Liver (tissue), 9 donors: ENCODE measurements around the gene TRMT10A. TPM values are rescaled to one million over a fixed set of nuclear protein-coding genes. Genes with fewer than 3 reads are reported as not detected.

Experiments
- DNase-seq: peaks from one replicate; pipeline ENCODE4 v3.0.0-alpha.2; 2017; ENCODE audit warnings: low spot score
- H3K27ac ChIP-seq, 2 donors: one replicate each; pipeline ENCODE4 v1.7.0; 2013; ENCODE audit warnings: inconsistent platforms in 2 of 2, low read length in 2 of 2, control low read depth in 1 of 2, low read depth in 1 of 2, mild to moderate bottlenecking in 1 of 2
- H3K27me3 ChIP-seq, 4 donors: one replicate each; pipeline versions ENCODE4 v1.6.1 to v1.7.0; 2013; ENCODE audit warnings: low read length in 3 of 4, inconsistent platforms in 1 of 4, mild to moderate bottlenecking in 1 of 4, moderate library complexity in 1 of 4; ENCODE audit not compliant: control insufficient read depth in 4 of 4, insufficient read depth in 4 of 4
- H3K36me3 ChIP-seq, 4 donors: one replicate each; pipeline versions ENCODE4 v1.6.1 to v1.7.0; 2013; ENCODE audit warnings: low read length in 3 of 4, mild to moderate bottlenecking in 3 of 4, low read depth in 1 of 4, moderate library complexity in 1 of 4; ENCODE audit not compliant: control insufficient read depth in 4 of 4, insufficient read depth in 3 of 4
- H3K4me1 ChIP-seq, 4 donors: one replicate each; pipeline versions ENCODE4 v1.6.1 to v1.7.0; 2013; ENCODE audit warnings: low read length in 3 of 4, mild to moderate bottlenecking in 3 of 4, moderate library complexity in 1 of 4; ENCODE audit not compliant: control insufficient read depth in 4 of 4, insufficient read depth in 4 of 4
- H3K4me3 ChIP-seq, 3 donors: one replicate each; pipeline versions ENCODE4 v1.6.1 to v1.7.0; 2013; ENCODE audit warnings: low read length in 3 of 3, control low read depth in 1 of 3, low read depth in 1 of 3, mild to moderate bottlenecking in 1 of 3
- H3K9ac ChIP-seq, 2 donors: one replicate each; pipeline ENCODE4 v1.7.0; 2013; ENCODE audit warnings: low read length in 2 of 2, mild to moderate bottlenecking in 2 of 2, moderate library complexity in 2 of 2, control low read depth in 1 of 2, low read depth in 1 of 2
- H3K9me3 ChIP-seq, 4 donors: one replicate each; pipeline versions ENCODE4 v1.6.1 to v1.7.0; 2013; ENCODE audit warnings: low read length in 3 of 4; ENCODE audit not compliant: control insufficient read depth in 4 of 4
- FOXA1 ChIP-seq: IDR thresholded peaks from 2 replicates; pipeline ENCODE4 v1.6.1; 2016; ENCODE audit warnings: antibody characterized with exemption
- FOXA2 ChIP-seq: IDR thresholded peaks from 2 replicates; pipeline ENCODE4 v1.6.1; 2016; ENCODE audit warnings: antibody characterized with exemption
- GABPA ChIP-seq, 2 donors: IDR thresholded peaks in 1 of 2; conservative IDR thresholded peaks in 1 of 2; 2 replicates each; pipeline ENCODE4 v1.6.1; 2016; ENCODE audit warnings: antibody characterized with exemption in 2 of 2, mild to moderate bottlenecking in 1 of 2, moderate library complexity in 1 of 2
- HNF4A ChIP-seq, 2 donors: conservative IDR thresholded peaks; 2 replicates each; pipeline ENCODE4 v1.6.1; 2016; ENCODE audit warnings: antibody characterized with exemption in 2 of 2, mild to moderate bottlenecking in 2 of 2
- HNF4G ChIP-seq: IDR thresholded peaks from 2 replicates; pipeline ENCODE4 v1.6.1; 2016; ENCODE audit warnings: antibody characterized with exemption
- RAD21 ChIP-seq, 2 donors: IDR thresholded peaks; 2 replicates each; pipeline ENCODE4 v1.6.1; 2016; ENCODE audit warnings: antibody characterized with exemption in 2 of 2, mild to moderate bottlenecking in 2 of 2
- RXRA ChIP-seq, 2 donors: IDR thresholded peaks; 2 replicates each; pipeline ENCODE4 v1.6.1; 2017 to 2018; ENCODE audit warnings: antibody characterized with exemption in 2 of 2, mild to moderate bottlenecking in 1 of 2
- TAF1 ChIP-seq: conservative IDR thresholded peaks from 2 replicates; pipeline ENCODE4 v1.6.1; 2016; ENCODE audit warnings: antibody characterized with exemption, mild to moderate bottlenecking
- WGBS: extraction: QIAGEN DNeasy Blood & Tissue Kit; methylation state at CpG from one replicate; pipeline ENCODE4 v1.1.7; 2013; 5-methylcytosine and 5-hydroxymethylcytosine counted together
- polyA plus RNA-seq, 2 donors: library from polyadenylated mRNA; stranded (reverse) in 1 of 2; unstranded in 1 of 2; fragments of 200-250 nt in 1 of 2; fragments of >200 nt in 1 of 2; fragmentation: Nextera tagmentation in 1 of 2; extraction: Ambion mirVana in 1 of 2; gene quantifications; one replicate each; pipeline versions ENCODE4 v1.2.1 to v1.2.3, GENCODE V29; 2013 to 2015
- total RNA-seq, 2 donors: library from RNA; depleted of rRNA; stranded (reverse); fragments of >200 nt; gene quantifications; one replicate each; pipeline ENCODE4 v1.2.3, GENCODE V29; 2014
- TF ChIP-seq, protein P1 (sequence below): IDR thresholded peaks from 2 replicates; pipeline ENCODE4 v1.6.1; 2016; ENCODE audit warnings: antibody characterized with exemption, mild to moderate bottlenecking
- TF ChIP-seq, protein P2 (sequence below): IDR thresholded peaks from 2 replicates; pipeline ENCODE4 v1.6.1; 2016; ENCODE audit warnings: antibody characterized with exemption
- donor health status: healthy.
- donor health status: healthy.
- donor health status: healthy.
- donor health status: healthy.
- donor health status: healthy.

The TRMT10A gene
- total and polyA plus RNA-seq, 4 donors: 2.8 to 6.8 (median 3.4) TPM

DNA sequence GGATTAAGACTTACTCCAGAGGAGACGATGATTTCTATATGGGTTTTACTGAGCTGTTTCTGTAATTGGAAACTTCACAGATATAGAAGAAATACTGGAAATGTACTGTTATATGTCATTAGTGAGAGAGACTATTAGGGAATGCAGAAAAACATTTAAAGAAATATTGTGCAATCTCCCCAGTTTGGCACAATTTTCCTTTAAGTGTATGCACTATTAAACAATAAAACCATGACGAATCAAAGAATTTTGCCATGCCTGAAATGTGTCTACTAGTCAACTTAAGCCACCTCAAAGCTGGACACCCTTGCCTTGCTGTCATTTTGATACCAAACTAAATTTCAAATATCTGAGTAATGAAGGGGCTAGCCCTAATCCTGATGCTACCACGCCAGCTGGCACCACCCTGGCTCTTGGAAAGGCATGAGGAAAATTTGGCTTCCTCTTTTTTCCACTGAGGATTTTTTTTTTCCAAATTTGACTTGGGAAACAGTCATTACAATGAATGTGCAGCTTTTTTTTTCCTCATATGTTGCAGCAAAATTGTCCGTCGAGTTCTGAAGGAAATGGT lies 46.9 kb upstream of the TRMT10A start (continued):
- TF ChIP-seq, protein P1, sequence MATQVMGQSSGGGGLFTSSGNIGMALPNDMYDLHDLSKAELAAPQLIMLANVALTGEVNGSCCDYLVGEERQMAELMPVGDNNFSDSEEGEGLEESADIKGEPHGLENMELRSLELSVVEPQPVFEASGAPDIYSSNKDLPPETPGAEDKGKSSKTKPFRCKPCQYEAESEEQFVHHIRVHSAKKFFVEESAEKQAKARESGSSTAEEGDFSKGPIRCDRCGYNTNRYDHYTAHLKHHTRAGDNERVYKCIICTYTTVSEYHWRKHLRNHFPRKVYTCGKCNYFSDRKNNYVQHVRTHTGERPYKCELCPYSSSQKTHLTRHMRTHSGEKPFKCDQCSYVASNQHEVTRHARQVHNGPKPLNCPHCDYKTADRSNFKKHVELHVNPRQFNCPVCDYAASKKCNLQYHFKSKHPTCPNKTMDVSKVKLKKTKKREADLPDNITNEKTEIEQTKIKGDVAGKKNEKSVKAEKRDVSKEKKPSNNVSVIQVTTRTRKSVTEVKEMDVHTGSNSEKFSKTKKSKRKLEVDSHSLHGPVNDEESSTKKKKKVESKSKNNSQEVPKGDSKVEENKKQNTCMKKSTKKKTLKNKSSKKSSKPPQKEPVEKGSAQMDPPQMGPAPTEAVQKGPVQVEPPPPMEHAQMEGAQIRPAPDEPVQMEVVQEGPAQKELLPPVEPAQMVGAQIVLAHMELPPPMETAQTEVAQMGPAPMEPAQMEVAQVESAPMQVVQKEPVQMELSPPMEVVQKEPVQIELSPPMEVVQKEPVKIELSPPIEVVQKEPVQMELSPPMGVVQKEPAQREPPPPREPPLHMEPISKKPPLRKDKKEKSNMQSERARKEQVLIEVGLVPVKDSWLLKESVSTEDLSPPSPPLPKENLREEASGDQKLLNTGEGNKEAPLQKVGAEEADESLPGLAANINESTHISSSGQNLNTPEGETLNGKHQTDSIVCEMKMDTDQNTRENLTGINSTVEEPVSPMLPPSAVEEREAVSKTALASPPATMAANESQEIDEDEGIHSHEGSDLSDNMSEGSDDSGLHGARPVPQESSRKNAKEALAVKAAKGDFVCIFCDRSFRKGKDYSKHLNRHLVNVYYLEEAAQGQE: no peak

DNA sequence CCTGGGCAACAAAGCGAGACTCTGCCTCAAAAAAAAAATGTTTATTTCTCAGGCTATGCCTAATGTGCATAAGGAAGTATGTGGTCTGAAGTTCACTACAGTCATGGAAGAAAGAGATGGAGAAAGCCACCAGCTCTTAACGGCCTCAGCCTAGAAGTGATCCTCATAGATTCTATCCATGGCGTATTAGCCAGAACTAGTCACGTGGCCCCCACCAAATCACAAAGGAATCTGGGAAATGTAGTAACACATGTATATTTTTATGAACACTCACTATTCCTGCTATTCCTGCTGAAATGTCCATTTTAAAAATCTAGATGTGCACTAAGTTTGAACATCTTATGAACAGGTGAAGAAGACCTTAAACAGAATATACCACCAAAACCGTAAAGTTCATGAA lies 44.6 kb upstream of the TRMT10A start:
- Histone ChIP-seq H3K36me3 (peaks cover 9 to 87% (median 63%) of the 10 kb centered on the region in 4 donors), H3K4me3 (no peak overlapping the region), H3K4me1 (no peaks in the 10 kb centered on the region), H3K27me3 (no peaks in the 10 kb centered on the region), H3K9me3 (no peaks in the 10 kb centered on the region), H3K27ac (no peak overlapping the region), H3K9ac (no peak overlapping the region)
- TF ChIP-seq RAD21 (IDR thresholded peaks at IDR 0.05): no peak
- TF ChIP-seq TAF1: no peak
- TF ChIP-seq RXRA (IDR thresholded peaks at IDR 0.05): no peak
- TF ChIP-seq, protein P2, sequence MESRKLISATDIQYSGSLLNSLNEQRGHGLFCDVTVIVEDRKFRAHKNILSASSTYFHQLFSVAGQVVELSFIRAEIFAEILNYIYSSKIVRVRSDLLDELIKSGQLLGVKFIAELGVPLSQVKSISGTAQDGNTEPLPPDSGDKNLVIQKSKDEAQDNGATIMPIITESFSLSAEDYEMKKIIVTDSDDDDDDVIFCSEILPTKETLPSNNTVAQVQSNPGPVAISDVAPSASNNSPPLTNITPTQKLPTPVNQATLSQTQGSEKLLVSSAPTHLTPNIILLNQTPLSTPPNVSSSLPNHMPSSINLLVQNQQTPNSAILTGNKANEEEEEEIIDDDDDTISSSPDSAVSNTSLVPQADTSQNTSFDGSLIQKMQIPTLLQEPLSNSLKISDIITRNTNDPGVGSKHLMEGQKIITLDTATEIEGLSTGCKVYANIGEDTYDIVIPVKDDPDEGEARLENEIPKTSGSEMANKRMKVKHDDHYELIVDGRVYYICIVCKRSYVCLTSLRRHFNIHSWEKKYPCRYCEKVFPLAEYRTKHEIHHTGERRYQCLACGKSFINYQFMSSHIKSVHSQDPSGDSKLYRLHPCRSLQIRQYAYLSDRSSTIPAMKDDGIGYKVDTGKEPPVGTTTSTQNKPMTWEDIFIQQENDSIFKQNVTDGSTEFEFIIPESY: no peak
- TF ChIP-seq FOXA2: no peak
- no peak for TF ChIP-seq GABPA (IDR thresholded peaks at IDR 0.05 in 1 of 2, conservative IDR thresholded peaks at IDR 0.05 in 1 of 2)
- no peak for TF ChIP-seq HNF4G
- DNase-seq: no peak
- 95% methylated on average over 5 of the region's 5 CpGs for WGBS

DNA sequence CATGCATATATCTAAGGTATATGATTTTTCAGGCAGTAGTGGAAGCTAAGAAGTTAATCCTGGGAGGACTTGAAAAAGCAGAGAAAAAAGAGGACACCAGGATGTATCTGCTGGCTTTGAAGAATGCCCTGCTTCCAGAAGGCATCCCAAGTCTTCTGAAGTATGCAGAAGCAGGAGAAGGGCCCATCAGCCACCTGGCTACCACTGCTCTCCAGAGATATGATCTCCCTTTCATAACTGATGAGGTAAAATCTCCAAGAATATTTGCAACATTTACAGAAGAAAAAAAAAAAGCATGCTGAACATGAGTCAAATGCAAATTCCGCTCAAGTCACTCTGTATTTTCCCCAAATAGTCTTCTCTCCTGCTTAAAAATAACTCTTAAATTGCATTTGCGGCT lies 42.9 kb upstream of the TRMT10A start:
- Histone ChIP-seq H3K4me3 (no peak overlapping the region), H3K9me3 (no peaks in the 10 kb centered on the region), H3K27ac (no peak overlapping the region), H3K4me1 (no peaks in the 10 kb centered on the region), H3K36me3 (peaks cover 6 to 84% (median 54%) of the 10 kb centered on the region in 4 donors), H3K9ac (no peak overlapping the region), H3K27me3 (no peaks in the 10 kb centered on the region)
- DNase-seq: no peak
- TF ChIP-seq FOXA1 (no peak), HNF4G (no peak), RXRA (IDR thresholded peaks at IDR 0.05) (no peak), HNF4A (conservative IDR thresholded peaks at IDR 0.05) (no peak)
- TF ChIP-seq, protein P1: no peak
- 94% methylated on average over 2 of the region's 2 CpGs for WGBS
